Subcutaneous adipose tissue (tissue), 4 donors: ENCODE results near the gene CMSS1. TPM values are rescaled to one million over a fixed set of nuclear protein-coding genes. Genes with fewer than 3 reads are reported as not detected.

Source experiments
- total RNA-seq, 4 donors: library from RNA; depleted of rRNA; stranded (reverse); fragments of >200 nt; gene quantifications; one replicate each; pipeline ENCODE4 v1.1.0, GENCODE V29; 2016
- TF ChIP-seq, protein P1 (sequence below): fragments of 450-650 bp; IDR thresholded peaks from one replicate; pipeline ENCODE4 v1.5.1; 2016; ENCODE audit warnings: low read depth, mild to moderate bottlenecking, control low read depth, antibody characterized with exemption, moderate library complexity

CMSS1 gene
- total RNA-seq, 4 donors from 2014 or later = 9.9 to 32.1 (median 19.1) TPM

DNA sequence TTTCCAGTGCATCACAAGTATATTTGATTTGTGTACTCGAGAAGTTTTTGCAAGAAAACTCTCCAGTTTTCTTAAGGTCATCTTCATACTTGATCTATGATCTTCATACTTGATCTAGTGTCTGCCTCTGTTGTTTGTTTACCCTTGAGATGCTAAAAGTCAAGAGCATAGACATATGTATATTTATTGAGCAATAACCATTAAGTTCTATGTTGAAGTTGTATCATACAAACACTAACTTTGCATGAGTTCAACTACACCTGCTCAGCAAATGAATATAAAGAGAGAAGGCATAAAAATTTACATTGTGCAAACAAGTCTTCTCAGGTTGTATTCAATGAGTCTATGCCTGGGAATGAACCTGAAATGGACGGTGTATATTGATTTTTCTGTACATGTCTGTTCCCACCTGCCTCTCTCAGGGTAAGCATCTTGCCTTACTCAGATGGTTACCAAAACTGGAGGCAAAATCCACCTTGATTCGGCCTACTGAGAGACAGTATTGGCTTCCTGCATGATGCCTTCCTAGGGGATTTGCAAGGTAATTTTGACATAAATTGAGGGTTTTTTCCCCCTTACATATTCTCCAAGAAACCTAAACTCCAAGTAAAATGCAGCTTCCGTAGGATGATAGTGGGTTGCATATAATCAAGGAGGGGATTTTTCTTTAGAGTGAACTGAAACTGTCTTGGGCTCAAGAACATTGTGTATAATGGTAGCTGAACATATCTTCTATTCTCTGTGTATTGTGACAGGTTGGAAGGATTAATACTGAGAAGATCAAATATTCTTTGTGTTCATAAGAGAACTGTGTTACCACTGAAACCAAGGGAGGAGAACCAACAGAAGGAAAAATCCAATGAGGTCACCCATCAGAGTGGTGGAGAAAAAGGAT is 186.2 kb downstream of the CMSS1 start:
- TF ChIP-seq, protein P1, sequence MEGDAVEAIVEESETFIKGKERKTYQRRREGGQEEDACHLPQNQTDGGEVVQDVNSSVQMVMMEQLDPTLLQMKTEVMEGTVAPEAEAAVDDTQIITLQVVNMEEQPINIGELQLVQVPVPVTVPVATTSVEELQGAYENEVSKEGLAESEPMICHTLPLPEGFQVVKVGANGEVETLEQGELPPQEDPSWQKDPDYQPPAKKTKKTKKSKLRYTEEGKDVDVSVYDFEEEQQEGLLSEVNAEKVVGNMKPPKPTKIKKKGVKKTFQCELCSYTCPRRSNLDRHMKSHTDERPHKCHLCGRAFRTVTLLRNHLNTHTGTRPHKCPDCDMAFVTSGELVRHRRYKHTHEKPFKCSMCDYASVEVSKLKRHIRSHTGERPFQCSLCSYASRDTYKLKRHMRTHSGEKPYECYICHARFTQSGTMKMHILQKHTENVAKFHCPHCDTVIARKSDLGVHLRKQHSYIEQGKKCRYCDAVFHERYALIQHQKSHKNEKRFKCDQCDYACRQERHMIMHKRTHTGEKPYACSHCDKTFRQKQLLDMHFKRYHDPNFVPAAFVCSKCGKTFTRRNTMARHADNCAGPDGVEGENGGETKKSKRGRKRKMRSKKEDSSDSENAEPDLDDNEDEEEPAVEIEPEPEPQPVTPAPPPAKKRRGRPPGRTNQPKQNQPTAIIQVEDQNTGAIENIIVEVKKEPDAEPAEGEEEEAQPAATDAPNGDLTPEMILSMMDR = no peak

DNA sequence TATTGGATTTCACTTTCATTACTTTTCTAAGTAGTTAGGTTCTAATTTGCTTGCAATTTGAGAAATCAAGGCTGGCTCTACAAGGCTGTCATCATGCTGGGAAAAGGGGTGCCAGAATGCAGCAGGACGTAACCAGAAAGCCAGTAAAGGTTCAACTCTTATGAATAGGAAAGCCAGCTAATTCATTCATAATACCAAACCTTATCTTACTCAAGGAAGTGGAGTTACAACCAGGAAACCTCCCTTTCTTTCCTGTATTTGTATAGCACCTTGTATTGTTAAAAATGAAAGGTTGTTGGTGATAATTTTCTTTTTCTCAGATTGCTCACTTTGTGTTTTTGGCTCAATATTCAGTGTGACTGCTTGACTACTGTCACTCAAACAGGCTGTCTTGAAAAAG is 187.3 kb downstream of the CMSS1 start:
- TF ChIP-seq, protein P1 = no peak

DNA sequence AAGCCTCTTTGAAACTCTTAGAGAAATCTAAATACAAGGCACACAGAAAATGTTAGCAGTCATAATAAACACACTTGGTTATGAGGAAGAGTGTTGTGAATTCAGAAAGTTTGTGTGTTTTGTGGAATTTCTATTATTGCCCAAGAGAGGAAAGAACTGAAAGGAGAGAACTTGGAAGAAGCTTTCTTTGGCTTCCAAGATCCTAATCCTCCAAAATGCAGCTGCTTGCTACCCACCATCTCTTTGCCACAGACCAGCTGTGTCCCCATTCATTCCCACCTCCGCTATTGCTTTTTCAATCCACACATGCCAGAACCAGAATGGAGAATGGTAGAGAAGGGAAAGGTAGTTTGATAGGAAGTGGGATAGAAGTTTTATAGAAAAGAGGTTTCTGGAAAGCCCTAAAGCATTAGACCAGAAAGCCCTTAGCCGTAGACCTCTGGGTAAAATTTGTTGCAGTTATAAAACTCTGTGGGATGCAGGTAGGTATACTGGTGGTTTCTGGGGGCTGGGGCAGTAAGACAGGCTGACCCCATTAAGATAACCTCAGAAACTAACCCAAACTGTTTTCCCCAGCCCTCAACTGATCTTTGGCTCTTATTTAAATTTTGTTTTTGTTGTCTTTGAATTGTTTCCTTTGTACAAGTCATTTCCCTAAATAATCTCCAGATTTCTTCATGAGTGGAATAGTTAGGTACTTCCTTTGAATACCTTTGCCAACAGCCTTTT is 188.2 kb downstream of the CMSS1 start:
- TF ChIP-seq, protein P1 = no peak

DNA sequence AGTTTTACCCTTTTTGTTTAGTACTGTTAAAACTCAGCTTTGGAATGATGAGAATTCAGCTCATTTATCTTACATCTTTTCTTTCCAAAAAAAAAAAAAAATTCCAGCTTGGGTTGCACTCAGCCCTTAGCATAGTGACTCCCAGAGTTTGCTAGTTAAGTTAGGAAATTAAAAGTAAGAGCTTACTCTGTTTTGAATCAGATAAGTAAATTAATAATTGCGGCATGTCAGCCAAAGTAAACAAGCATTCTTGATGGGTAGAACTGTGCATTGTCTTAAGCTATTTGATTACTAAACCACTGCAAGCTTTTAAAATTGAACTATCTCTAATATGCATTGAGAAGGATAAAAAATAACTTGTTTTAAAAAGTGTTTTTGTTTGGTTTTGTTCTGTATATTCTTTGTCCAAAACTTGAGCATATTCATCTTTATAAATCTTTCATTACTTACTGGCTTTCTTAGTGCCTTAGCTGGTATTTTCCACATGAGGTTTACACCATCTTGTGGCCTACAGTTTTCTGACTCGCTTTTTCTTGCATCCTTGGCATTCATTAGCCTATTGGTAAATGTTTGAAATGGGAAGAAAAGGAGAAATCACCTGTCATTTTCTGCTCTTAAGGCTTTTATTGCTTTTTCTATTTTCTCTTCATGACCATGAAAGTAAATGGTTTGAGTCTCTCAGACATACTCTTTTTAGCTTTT is 189.1 kb downstream of the CMSS1 start:
- TF ChIP-seq, protein P1 = no peak

DNA sequence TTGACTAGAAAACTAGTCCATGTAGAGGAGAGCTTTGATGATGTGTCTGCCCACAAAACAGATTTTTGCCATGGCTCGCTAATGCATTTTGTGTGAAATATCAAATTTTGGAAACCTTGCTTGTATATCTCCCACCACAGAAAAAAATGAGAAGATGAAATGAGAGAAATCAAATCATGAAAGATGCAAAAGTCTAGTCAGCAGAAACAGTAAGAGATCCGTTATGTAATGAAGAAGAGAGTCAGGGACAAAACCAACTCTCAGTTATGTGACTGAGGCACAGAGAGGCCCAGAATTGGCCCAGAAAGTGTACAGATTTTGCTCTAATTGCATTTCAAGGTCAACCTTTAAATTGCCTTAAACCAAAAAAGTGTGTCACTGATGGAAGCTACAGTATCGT is 189.7 kb downstream of the CMSS1 start:
- TF ChIP-seq, protein P1 = no peak

DNA sequence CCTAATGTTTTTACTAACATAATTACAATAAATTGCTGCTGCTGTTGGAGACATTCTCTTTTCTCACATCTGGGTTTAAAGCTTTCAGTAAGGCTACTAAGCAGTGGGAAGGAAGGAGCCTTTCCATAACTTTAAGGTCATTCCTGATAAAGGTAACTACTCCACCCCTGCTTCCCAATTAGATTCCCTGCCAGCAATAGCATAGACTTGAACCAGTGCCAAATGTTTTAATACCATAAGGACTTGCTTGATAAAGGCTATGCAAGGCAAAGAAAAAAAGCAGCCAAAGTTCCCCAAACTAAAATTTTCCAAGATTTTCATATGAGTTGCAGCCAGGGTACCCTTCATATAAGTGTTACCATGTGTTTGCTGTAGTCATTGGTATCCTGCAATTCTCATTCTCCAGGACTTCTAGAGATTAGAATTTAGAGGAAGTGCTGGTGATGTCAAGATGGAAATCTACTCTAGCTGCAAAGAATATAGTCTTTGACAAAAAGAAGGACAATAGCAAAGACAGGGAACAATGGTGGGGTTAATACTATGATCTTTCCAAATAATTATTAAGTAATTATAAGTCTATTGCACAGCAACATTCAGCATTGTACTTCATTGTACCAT is 190.5 kb downstream of the CMSS1 start:
- TF ChIP-seq, protein P1 = no peak
